Heart left ventricle (tissue), 16 donors: Measurements from ENCODE around the gene ZNF362. TPM values are rescaled to one million over a fixed set of nuclear protein-coding genes. Genes with fewer than 3 reads are reported as not detected.
A peak's percentile ranks its signal among the peaks of the same experiment; 100 is the strongest.

Experiments used
- ATAC-seq, 4 donors: fragments of 200-7000 bp; cut with Tn5 transposase; one replicate each; pipeline ENCODE4 v1.9.1; 2020 to 2022; ENCODE audit warnings: moderate library complexity in 4 of 4, mild to moderate bottlenecking in 3 of 4, moderate number of reproducible peaks in 1 of 4
- DNase-seq, 5 donors: peaks; one replicate each; pipeline ENCODE4 v3.0.0-alpha.2; 2020
- H3K27ac ChIP-seq, 12 donors: fragments of 200-600 bp; sonication (generic) in 4 of 12; one replicate each; pipeline versions ENCODE4 v1.5.0 to v1.8.0; 2016 to 2022; ENCODE audit warnings: mild to moderate bottlenecking in 2 of 12
- H3K27me3 ChIP-seq, 9 donors: fragments of 200-600 bp; sonication (generic) in 2 of 9; one replicate each; pipeline versions ENCODE4 v1.5.1 to v1.8.0; 2016 to 2022; ENCODE audit warnings: mild to moderate bottlenecking in 3 of 9
- H3K36me3 ChIP-seq, 9 donors: fragments of 200-600 bp; sonication (generic) in 2 of 9; one replicate each; pipeline versions ENCODE4 v1.5.0 to v1.8.0; 2018 to 2022; ENCODE audit warnings: mild to moderate bottlenecking in 2 of 9
- H3K4me1 ChIP-seq, 12 donors: fragments of 200-600 bp; sonication (generic) in 4 of 12; one replicate each; pipeline versions ENCODE4 v1.5.0 to v1.8.0; 2016 to 2022; ENCODE audit warnings: mild to moderate bottlenecking in 3 of 12
- H3K4me3 ChIP-seq, 12 donors: fragments of 200-600 bp; sonication (generic) in 4 of 12; one replicate each; pipeline versions ENCODE4 v1.5.0 to v1.8.0; 2017 to 2022; ENCODE audit warnings: mild to moderate bottlenecking in 9 of 12, moderate library complexity in 4 of 12
- H3K9me3 ChIP-seq, 12 donors: fragments of 200-600 bp; sonication (generic) in 4 of 12; one replicate each; pipeline versions ENCODE4 v1.5.0 to v1.8.0; 2016 to 2022; ENCODE audit warnings: mild to moderate bottlenecking in 1 of 12
- CTCF ChIP-seq, 12 donors: fragments of 200-600 bp; sonication (generic) in 4 of 12; IDR thresholded peaks; one replicate each; pipeline versions ENCODE4 v1.5.0 to v1.8.0; 2018 to 2022; ENCODE audit warnings: antibody characterized with exemption in 12 of 12, mild to moderate bottlenecking in 5 of 12
- POLR2A ChIP-seq, 2 donors: fragments of 450-650 bp; IDR thresholded peaks; one replicate each; pipeline ENCODE4 v1.6.1; 2017; ENCODE audit warnings: antibody characterized with exemption in 2 of 2, mild to moderate bottlenecking in 2 of 2, moderate library complexity in 2 of 2
- WGBS, 4 donors: extraction: QIAGEN DNeasy Blood & Tissue Kit in 2 of 4; methylation state at CpG; one replicate each; pipeline versions ENCODE4 v1.1.5 to v1.1.7; 2013 to 2018; 5-methylcytosine and 5-hydroxymethylcytosine counted together
- intact Hi-C, 10 donors: fragments of 100-400 bp; cut with DNase I; formaldehyde crosslinking; loops; one replicate each; pipeline versions ENCODE4 v1.11.1 to v1.14.2; 2022
- polyA plus RNA-seq, 2 donors: library from polyadenylated mRNA; stranded (reverse); fragments of 200-250 nt; gene quantifications; one replicate each; pipeline ENCODE4 v1.2.3, GENCODE V29; 2013
- total RNA-seq, 9 donors: library from RNA; depleted of rRNA in 2 of 9; stranded (reverse); fragments of >200 nt in 2 of 9; fragmentation: NEBNext Ultra II Directional in 3 of 9; extraction: Animal tissue kit (Norgen Biotek cat#: 25700) in 3 of 9; gene quantifications; one replicate each; pipeline versions ENCODE4 v1.1.0 to v1.2.4, GENCODE V29; 2016 to 2023
- donor health status: ischemic (EF 13 %, LVEDD 7.1; RV severe dilation, severe dysfunction).
- donor health status: healthy with polysubstance abuse.
- donor health status: DM: no; HTN: yes; CAD: no.
- donor health status: DM: no; HTN: no; CAD: no.
- donor health status: ischemic (EF 25% LVEDD 6.9; RV normal size, moderate dysfunction).
- donor health status: ischemic (EF 25% LVEDD 5.7; RV mildly dilated, moderate dysfunction).
- donor health status: healthy.
- donor health status: DM: yes; HTN: yes; CAD: no.
- donor health status: ischemic (EF 35%, LVEDD 5.7; RV mildly dilated, moderate dysfunction).
- donor health status: nonischemic (EF 11% LVEDD 7.7; RV severe dilation, severe dysfunction).
- donor health status: DM: yes; HTN: yes; CAD: no.
- donor health status: PGD.
- donor health status: ischemic (EF 29% LVEDD 5.4; RV normal size, mild dysfunction).
- donor health status: nonischemic (EF 23%, LVEDD 6.1; RV moderate dilation, normal function).

The ZNF362 gene
- total and polyA plus RNA-seq, 11 donors: 11.1 to 39.7 (median 32.5) TPM

GRCh38 chr1:33261344-33261743 is 5.1 kb downstream of the ZNF362 start:
- Histone ChIP-seq H3K36me3 (peaks cover 0 to 13% (median 0%) of the 10 kb centered on the region in 9 donors), H3K4me3 (no peak overlapping the region), H3K4me1 (peaks cover 18 to 87% (median 62%) of the 10 kb centered on the region in 12 donors), H3K27me3 (no peaks in the 10 kb centered on the region), H3K9me3 (no peaks in the 10 kb centered on the region), H3K27ac (peak overlapping the region in 5 of 12 donors; percentile 6 to 44 (median 15))
- DNase-seq (no peak), ATAC-seq (no peak)
- 28 to 45% (median 32%) methylated on average over 7 of the region's 7 CpGs for WGBS, 4 donors
- intact Hi-C loops: no loop called here
- TF ChIP-seq CTCF (IDR thresholded peaks at IDR 0.05) (no peak), POLR2A (IDR thresholded peaks at IDR 0.05) (no peak)

GRCh38 chr1:33263890-33264504 is 7.7 kb downstream of the ZNF362 start:
- Histone ChIP-seq H3K9me3 (no peaks in the 10 kb centered on the region), H3K27me3 (no peaks in the 10 kb centered on the region), H3K4me3 (no peak overlapping the region), H3K36me3 (peaks cover 0 to 15% (median 4%) of the 10 kb centered on the region in 9 donors), H3K27ac (peak overlapping the region in 2 of 12 donors; percentile 1 to 6), H3K4me1 (peaks cover 12 to 90% (median 58%) of the 10 kb centered on the region in 12 donors)
- 71 to 78% (median 73%) methylated on average over 5 of the region's 5 CpGs for WGBS, 4 donors
- ATAC-seq (no peak), DNase-seq (no peak)
- TF ChIP-seq POLR2A (IDR thresholded peaks at IDR 0.05) (no peak), CTCF (IDR thresholded peaks at IDR 0.05) (no peak)
- intact Hi-C loops: no loop called here

DNA sequence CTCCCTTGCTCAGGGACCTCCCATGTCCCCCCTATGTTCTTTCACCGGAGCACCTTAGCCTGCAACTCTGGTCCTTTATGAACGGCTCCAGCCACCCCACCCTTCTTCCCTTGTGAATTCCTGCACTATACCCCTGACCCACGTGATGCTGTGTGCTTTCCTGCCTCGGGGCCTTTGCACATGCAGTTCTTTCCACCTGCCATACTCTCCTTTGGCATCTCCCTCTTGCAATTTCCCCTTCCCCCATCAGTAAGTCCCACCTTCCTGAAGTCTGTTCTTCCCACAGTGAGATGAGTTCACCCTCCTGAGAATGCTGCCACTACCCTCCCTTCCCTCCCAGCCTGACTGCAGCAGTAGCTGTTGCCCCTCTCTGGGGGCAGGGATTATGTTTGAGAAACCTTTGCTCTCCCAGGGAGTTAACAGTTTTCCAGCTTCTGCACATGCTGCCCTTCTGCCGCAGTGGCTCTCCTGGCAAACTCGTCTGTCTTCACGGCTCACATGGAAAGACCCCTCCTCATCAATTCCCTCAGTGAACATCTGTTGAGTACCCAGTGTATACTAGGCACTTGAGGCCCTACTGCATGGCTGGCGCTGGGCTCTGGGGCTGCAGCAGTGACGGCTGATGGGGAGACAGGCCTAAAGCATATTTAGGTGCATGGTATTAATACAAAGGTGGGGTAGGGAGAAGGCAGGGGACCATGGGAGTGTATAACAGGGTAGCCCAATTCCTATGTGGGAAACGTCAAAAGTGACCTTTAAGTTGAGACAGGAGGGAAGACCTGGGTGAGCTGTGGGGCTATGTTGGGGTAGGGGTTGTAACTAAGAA is 9.7 kb downstream of the ZNF362 start:
- Histone ChIP-seq H3K4me3 (no peak overlapping the region), H3K27me3 (no peaks in the 10 kb centered on the region), H3K36me3 (peaks cover 0 to 35% (median 9%) of the 10 kb centered on the region in 9 donors), H3K9me3 (no peaks in the 10 kb centered on the region), H3K4me1 (peaks cover 2 to 90% (median 53%) of the 10 kb centered on the region in 12 donors), H3K27ac (peak overlapping the region in 6 of 12 donors; percentile 2 to 50 (median 25))
- 78 to 82% (median 81%) methylated on average over 10 of the region's 10 CpGs for WGBS, 4 donors
- DNase-seq (no peak), ATAC-seq (no peak)
- intact Hi-C loops: no loop called here
- TF ChIP-seq POLR2A (IDR thresholded peaks at IDR 0.05) (no peak), CTCF (IDR thresholded peaks at IDR 0.05) (no peak)

- H3K9me3 ChIP-seq: no peaks in the 10 kb centered on the region
- H3K27ac ChIP-seq: no peak overlapping the region
- no peak overlapping the region for H3K4me3 ChIP-seq
- WGBS, 4 donors: 91 to 97% (median 93%) methylated on average over 4 to 6 of the region's 6 CpGs
- H3K36me3 ChIP-seq: peaks cover 0 to 38% (median 9%) of the 10 kb centered on the region in 9 donors
- H3K27me3 ChIP-seq: no peaks in the 10 kb centered on the region
- DNase-seq (no peak), ATAC-seq (no peak)
- H3K4me1 ChIP-seq: peaks cover 0 to 90% (median 50%) of the 10 kb centered on the region in 12 donors
- TF ChIP-seq CTCF (IDR thresholded peaks at IDR 0.05): no peak
- TF ChIP-seq POLR2A (IDR thresholded peaks at IDR 0.05): no peak
- intact Hi-C loops: no loop called here
These were observed 10.5 kb downstream of the ZNF362 start for GRCh38 chr1:33266766-33267165.
